ENCODE results near the gene MOB2. TPM values are rescaled to one million over a fixed set of nuclear protein-coding genes. Genes with fewer than 3 reads are reported as not detected.

The MOB2 gene
- total and polyA plus RNA-seq, 2 donors from 2014 or later = 50.7 to 51.7 TPM

- Histone ChIP-seq H3K9me3 (ENCODE audit: control insufficient read depth in 2 of 3, insufficient read depth in 1 of 3, low read length in 3 of 3) (peaks cover 0 to 2% (median 0%) of the 10 kb centered on the region in 3 donors), H3K27me3 (ENCODE audit: control insufficient read depth, insufficient read depth, low read length) (no peaks in the 10 kb centered on the region), H3K4me1 (ENCODE audit: control insufficient read depth in 2 of 3, insufficient read depth in 2 of 3, low read depth in 1 of 3, low read length in 3 of 3) (peaks cover 0 to 32% (median 8%) of the 10 kb centered on the region in 3 donors), H3K9ac (ENCODE audit: low read length in 3 of 3) (no peak overlapping the region), H3K4me3 (ENCODE audit: low read length in 3 of 3) (no peak overlapping the region), H3K36me3 (ENCODE audit: control insufficient read depth in 2 of 3, insufficient read depth in 3 of 3, low read length in 3 of 3) (peaks cover 0 to 4% (median 0%) of the 10 kb centered on the region in 3 donors), H3K27ac (ENCODE audit: low read depth in 2 of 2, low read length in 2 of 2) (no peak overlapping the region)
- intact Hi-C loops (cut with DNase I) = no loop called here
- no peak for TF ChIP-seq CTCF (IDR thresholded peaks at IDR 0.05; ENCODE audit: borderline replicate concordance, extremely low read depth, insufficient read depth)
- DNase-seq (peak in 1 of 5 donors; percentile 69), FAIRE-seq (no peak)
These were observed 692 bp upstream of the MOB2 start for GRCh38 chr11:1487091-1487850.

DNA sequence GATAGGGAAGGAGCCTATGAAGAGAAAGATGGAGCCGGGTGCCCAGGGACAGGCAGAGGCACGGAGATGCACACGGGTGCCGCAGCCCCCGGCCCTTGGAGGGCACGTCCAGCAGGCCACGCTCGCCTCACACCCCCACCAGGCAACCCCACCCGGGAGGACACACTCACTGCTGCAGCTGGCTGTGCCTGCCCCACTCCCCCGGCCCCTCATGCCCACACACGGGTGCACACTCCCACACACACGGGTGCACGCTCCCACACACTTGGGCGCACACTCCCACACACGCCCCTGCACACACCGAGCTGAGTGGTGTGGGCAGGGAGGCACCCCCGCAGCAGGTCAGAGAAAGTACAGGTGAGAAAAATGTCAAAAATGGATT, 1.1 kb downstream of the MOB2 start:
- Histone ChIP-seq H3K4me3 (ENCODE audit: low read length in 3 of 3) (no peak overlapping the region), H3K4me1 (ENCODE audit: control insufficient read depth in 2 of 3, insufficient read depth in 2 of 3, low read depth in 1 of 3, low read length in 3 of 3) (peaks cover 0 to 32% (median 8%) of the 10 kb centered on the region in 3 donors), H3K36me3 (ENCODE audit: control insufficient read depth in 2 of 3, insufficient read depth in 3 of 3, low read length in 3 of 3) (no peaks in the 10 kb centered on the region), H3K9me3 (ENCODE audit: control insufficient read depth in 2 of 3, insufficient read depth in 1 of 3, low read length in 3 of 3) (no peaks in the 10 kb centered on the region), H3K27me3 (ENCODE audit: control insufficient read depth, insufficient read depth, low read length) (no peaks in the 10 kb centered on the region), H3K9ac (ENCODE audit: low read length in 3 of 3) (no peak overlapping the region), H3K27ac (ENCODE audit: low read depth in 2 of 2, low read length in 2 of 2) (no peak overlapping the region)
- intact Hi-C loops (cut with DNase I) = no loop called here
- DNase-seq (peak in 1 of 5 donors; percentile 67), FAIRE-seq (no peak)
- no peak for TF ChIP-seq CTCF (IDR thresholded peaks at IDR 0.05; ENCODE audit: borderline replicate concordance, extremely low read depth, insufficient read depth)

- peaks cover 0 to 32% (median 8%) of the 10 kb centered on the region in 3 donors for H3K4me1 ChIP-seq (ENCODE audit: control insufficient read depth in 2 of 3, insufficient read depth in 2 of 3, low read depth in 1 of 3, low read length in 3 of 3)
- H3K27ac ChIP-seq (ENCODE audit: low read depth in 2 of 2, low read length in 2 of 2) = peak overlapping the region in 1 of 2 donors; percentile 22
- FAIRE-seq (no peak), DNase-seq (peak in 1 of 5 donors; percentile 67)
- TF ChIP-seq CTCF (IDR thresholded peaks at IDR 0.05; ENCODE audit: borderline replicate concordance, extremely low read depth, insufficient read depth) = no peak
- no peaks in the 10 kb centered on the region for H3K9me3 ChIP-seq (ENCODE audit: control insufficient read depth in 2 of 3, insufficient read depth in 1 of 3, low read length in 3 of 3)
- intact Hi-C loops (cut with DNase I) = no loop called here
- H3K36me3 ChIP-seq (ENCODE audit: control insufficient read depth in 2 of 3, insufficient read depth in 3 of 3, low read length in 3 of 3) = peaks cover 0 to 4% (median 0%) of the 10 kb centered on the region in 3 donors
- no peaks in the 10 kb centered on the region for H3K27me3 ChIP-seq (ENCODE audit: control insufficient read depth, insufficient read depth, low read length)
- H3K4me3 ChIP-seq (ENCODE audit: low read length in 3 of 3) = no peak overlapping the region
- no peak overlapping the region for H3K9ac ChIP-seq (ENCODE audit: low read length in 3 of 3)
These were observed 1.7 kb downstream of the MOB2 start for GRCh38 chr11:1484695-1485503.

Data from kidney (tissue), 14 donors.